Fibroblast of lung (primary cell): ENCODE measurements around the gene DDX39B. TPM values are rescaled to one million over a fixed set of nuclear protein-coding genes. Genes with fewer than 3 reads are reported as not detected.
"Not testable (repeated sequence)": the region's sequence is repeated elsewhere in the genome, so short reads cannot be mapped to it uniquely, and the experiment has no call there.

Experiments
- DNase-seq, 2 donors: peaks; one replicate each; pipeline versions ENCODE4 v3.0.0 to v3.0.0-alpha.2; 2010; ENCODE audit warnings: low read depth in 2 of 2
- H2AFZ ChIP-seq: 2 replicates; pipeline ENCODE4 v1.5.1; 2012; ENCODE audit warnings: low read length, control low read depth, inconsistent platforms
- H3K27ac ChIP-seq: 2 replicates; pipeline ENCODE4 v1.5.1; 2011; ENCODE audit warnings: low read length, control low read depth; ENCODE audit not compliant: insufficient read depth
- H3K27me3 ChIP-seq: 2 replicates; pipeline ENCODE4 v1.5.1; 2011; ENCODE audit warnings: mild to moderate bottlenecking, low read length; ENCODE audit not compliant: control insufficient read depth, insufficient read depth
- H3K36me3 ChIP-seq: 2 replicates; pipeline ENCODE4 v1.5.1; 2011; ENCODE audit warnings: low read length; ENCODE audit not compliant: control insufficient read depth, insufficient read depth
- H3K4me1 ChIP-seq: 2 replicates; pipeline ENCODE4 v1.5.1; 2011; ENCODE audit warnings: low read length; ENCODE audit not compliant: control insufficient read depth, insufficient read depth; ENCODE audit errors: extremely low read depth
- H3K4me2 ChIP-seq: 2 replicates; pipeline ENCODE4 v1.5.1; 2011; ENCODE audit warnings: low read length, control low read depth; ENCODE audit not compliant: insufficient read depth; ENCODE audit errors: extremely low read depth
- H3K4me3 ChIP-seq, 4 experiments: fragments of 200-600 bp in 1 of 4; sonication (generic) in 1 of 4; replicated peaks in 1 of 4; 2 replicates each; pipeline ENCODE4 v1.5.1; 2011 to 2016; ENCODE audit warnings: low read length in 4 of 4, low read depth in 3 of 4, mild to moderate bottlenecking in 3 of 4, control low read depth in 2 of 4, inconsistent platforms in 1 of 4, mixed read lengths in 1 of 4; ENCODE audit not compliant: insufficient read depth in 1 of 4; ENCODE audit errors: control extremely low read depth in 1 of 4
- H3K79me2 ChIP-seq: 2 replicates; pipeline ENCODE4 v1.5.1; 2012; ENCODE audit warnings: mild to moderate bottlenecking, low read length, inconsistent platforms; ENCODE audit not compliant: control insufficient read depth, insufficient read depth
- H3K9ac ChIP-seq: 2 replicates; pipeline ENCODE4 v1.5.1; 2011; ENCODE audit warnings: mild to moderate bottlenecking, low read length, control low read depth; ENCODE audit not compliant: insufficient read depth
- H3K9me3 ChIP-seq: 2 replicates; pipeline ENCODE4 v1.5.1; 2012; ENCODE audit warnings: low read depth, low read length; ENCODE audit not compliant: control insufficient read depth, insufficient read depth
- H4K20me1 ChIP-seq: 2 replicates; pipeline ENCODE4 v1.5.1; 2011; ENCODE audit warnings: low read length; ENCODE audit not compliant: control insufficient read depth, insufficient read depth; ENCODE audit errors: extremely low read depth
- EZH2 ChIP-seq: IDR thresholded peaks from 2 replicates; pipeline ENCODE4 v1.5.1; 2012; ENCODE audit warnings: low read length, control low read depth, mild to moderate bottlenecking; ENCODE audit errors: missing control alignments
- polyA minus RNA-seq: library from RNA; depleted of rRNA, polyadenylated mRNA; stranded (reverse); fragments of >200 nt; gene quantifications from 2 replicates; pipeline ENCODE4 v1.2.3, GENCODE V29; 2011; ENCODE audit warnings: low replicate concordance
- polyA plus RNA-seq, 2 donors: library from polyadenylated mRNA; depleted of rRNA in 1 of 2; stranded (reverse) in 1 of 2; unstranded in 1 of 2; fragments of >200 nt; gene quantifications; 2 replicates each; pipeline ENCODE4 v1.2.1, GENCODE V29; 2011 to 2012; ENCODE audit warnings: missing spikeins in 1 of 2
- total RNA-seq: library from RNA; depleted of rRNA; stranded (reverse); fragments of >200 nt; gene quantifications from 2 replicates; pipeline ENCODE4 v1.2.1, GENCODE V29; 2014
- TF ChIP-seq, protein P1 (sequence below), 2 donors: IDR thresholded peaks in 1 of 2; conservative IDR thresholded peaks in 1 of 2; 1 replicate in 1 of 2; 2 replicates in 1 of 2; pipeline ENCODE4 v1.5.1; 2011 to 2012; ENCODE audit warnings: low read length in 2 of 2, control low read depth in 1 of 2, inconsistent platforms in 1 of 2, low read depth in 1 of 2, mild to moderate bottlenecking in 1 of 2

The DDX39B gene
- 192 and 370 TPM in 2 replicates for total RNA-seq
- polyA plus RNA-seq, result 323 and 410 TPM in 2 replicates
- polyA plus RNA-seq (2012), result 257 and 260 TPM in 2 replicates
- 667 and 956 TPM in 2 replicates for polyA minus RNA-seq

DNA sequence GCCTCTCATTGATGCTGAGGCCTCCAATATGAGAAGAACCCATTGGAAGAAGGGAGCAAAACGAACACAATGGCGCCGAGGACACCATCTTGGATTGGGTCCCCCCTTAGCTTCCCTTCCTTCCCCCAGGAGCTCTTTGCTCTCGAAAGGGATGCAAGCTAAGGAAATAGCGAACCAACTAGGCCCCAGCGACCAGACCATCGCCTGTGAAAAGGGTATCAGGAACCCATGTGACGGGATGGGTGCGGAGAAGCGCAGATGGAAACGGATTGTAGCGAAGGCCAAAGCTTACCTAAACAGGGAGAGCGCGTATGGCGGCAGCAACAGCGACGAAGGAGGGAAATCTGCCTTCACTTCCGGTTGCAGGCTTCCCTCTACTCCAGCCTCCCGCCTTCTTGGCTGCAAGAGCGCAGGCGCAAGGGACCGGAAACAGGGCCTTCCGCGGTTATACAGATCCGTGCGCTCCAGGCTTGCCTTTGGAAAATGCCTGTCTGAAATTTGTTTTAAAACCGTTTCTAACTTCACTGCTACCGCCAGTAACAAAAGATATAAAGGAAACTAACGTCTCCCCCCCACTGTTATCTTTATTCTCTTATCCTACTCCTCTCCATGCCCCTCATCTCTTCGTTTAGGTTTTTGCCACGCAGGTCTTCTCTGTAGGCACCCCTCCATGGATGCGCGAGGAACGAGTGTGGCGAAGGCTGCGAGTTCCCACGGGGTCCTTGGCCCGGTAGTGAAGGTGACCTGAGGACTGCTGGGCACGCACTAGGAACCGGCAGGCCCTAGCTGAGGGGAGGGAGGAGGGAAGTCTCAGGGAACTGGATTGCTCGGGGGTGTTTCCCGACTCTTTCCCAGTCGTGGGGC, at the start of gene DDX39B:
Gene DDX39B, minus strand, starts transcription at position 346 of the 864 bp plus-strand sequence. CDS start 1,471 bp downstream, outside the sequence.
- H3K27me3 ChIP-seq, result no peaks in the 10 kb centered on the region
- H2AFZ ChIP-seq, result peak within 1 kb of the TSS; percentile 70
- TF ChIP-seq, protein P1, sequence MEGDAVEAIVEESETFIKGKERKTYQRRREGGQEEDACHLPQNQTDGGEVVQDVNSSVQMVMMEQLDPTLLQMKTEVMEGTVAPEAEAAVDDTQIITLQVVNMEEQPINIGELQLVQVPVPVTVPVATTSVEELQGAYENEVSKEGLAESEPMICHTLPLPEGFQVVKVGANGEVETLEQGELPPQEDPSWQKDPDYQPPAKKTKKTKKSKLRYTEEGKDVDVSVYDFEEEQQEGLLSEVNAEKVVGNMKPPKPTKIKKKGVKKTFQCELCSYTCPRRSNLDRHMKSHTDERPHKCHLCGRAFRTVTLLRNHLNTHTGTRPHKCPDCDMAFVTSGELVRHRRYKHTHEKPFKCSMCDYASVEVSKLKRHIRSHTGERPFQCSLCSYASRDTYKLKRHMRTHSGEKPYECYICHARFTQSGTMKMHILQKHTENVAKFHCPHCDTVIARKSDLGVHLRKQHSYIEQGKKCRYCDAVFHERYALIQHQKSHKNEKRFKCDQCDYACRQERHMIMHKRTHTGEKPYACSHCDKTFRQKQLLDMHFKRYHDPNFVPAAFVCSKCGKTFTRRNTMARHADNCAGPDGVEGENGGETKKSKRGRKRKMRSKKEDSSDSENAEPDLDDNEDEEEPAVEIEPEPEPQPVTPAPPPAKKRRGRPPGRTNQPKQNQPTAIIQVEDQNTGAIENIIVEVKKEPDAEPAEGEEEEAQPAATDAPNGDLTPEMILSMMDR (conservative IDR thresholded peaks at IDR 0.05 in 1 of 2, IDR thresholded peaks at IDR 0.05 in 1 of 2; ENCODE audit: low read depth in 1 of 2, low read length in 2 of 2), result no peak
- no peak for TF ChIP-seq EZH2
- H3K27ac ChIP-seq, result peak within 1 kb of the TSS; percentile 96
- H3K36me3 ChIP-seq, result peaks cover 12% of the 10 kb centered on the region
- H3K9me3 ChIP-seq, result no peaks in the 10 kb centered on the region
- H3K4me2 ChIP-seq, result peak within 1 kb of the TSS; percentile 97
- DNase-seq, result peak; percentile 96 to 99
- peaks cover 49% of the 10 kb centered on the region for H3K79me2 ChIP-seq
- H3K4me1 ChIP-seq, result peaks cover 7% of the 10 kb centered on the region
- peak within 1 kb of the TSS; percentile 82 for H3K9ac ChIP-seq
- peaks cover 1% of the 10 kb centered on the region for H4K20me1 ChIP-seq
- peak within 1 kb of the TSS; percentile 74 to 96 (median 88) for H3K4me3 ChIP-seq

DNA sequence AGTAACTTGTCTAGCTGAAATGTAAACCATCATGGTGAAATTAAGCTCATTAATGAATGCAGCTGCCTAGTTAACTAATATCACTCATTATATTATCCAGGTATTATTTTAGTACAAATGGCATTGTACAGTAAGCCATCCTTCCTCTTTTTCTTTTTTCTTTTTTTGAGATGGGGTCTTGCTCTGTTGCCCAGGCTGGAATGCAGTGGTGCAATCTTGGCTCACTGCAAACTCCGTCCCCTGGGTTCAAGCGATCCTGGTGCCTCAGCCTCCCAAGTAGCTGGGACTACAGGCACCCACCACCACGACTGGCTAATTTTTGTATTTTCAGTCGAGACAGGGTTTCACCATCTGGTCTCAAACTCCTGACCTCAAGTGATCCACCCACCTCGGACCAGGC, 48.9 kb upstream of the DDX39B start:
- not testable (repeated sequence) for H3K4me3 ChIP-seq, DNase-seq, H3K79me2 ChIP-seq, H3K4me1 ChIP-seq, H3K4me2 ChIP-seq, H4K20me1 ChIP-seq, H3K27me3 ChIP-seq, H2AFZ ChIP-seq, H3K9ac ChIP-seq, H3K27ac ChIP-seq, H3K9me3 ChIP-seq, H3K36me3 ChIP-seq

DNA sequence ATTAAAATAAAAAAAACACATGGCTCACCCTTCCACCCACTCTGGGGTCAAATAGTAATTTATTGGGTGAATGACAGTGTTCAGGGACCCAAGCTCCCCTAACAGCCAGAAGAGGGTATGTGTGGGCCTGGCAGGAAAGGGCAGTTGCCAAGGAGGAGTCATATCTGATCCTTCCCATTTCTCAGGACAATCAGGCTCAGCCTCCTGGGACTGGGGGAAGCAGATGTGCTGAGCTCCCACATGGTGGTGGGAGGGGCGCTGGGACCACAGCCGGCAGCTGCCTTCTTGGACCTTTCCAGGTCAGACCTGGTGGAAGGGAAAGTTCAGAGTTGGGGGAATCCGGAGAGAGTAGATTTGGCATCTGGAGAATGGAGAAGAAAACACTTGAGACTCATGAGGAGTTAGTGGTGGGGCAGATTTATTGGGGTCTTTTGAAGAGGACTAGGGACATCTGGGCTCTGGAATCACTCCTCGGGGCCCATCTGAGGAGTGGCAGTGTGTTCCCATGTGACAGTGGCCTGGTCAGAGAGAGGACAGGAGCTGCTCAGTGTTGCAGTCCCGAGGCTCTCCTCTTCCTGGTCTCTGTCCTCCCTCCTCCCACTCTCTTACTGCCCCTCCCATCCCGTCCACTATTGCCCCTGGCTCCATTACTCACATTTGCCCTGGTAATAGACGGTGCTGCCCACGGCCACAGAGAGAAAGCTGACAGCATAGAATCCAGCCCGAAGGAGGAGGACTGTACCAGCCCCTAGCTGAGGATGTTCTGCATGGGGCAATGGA, 47.3 kb upstream of the DDX39B start:
- Histone ChIP-seq H3K27me3 (peaks cover 2% of the 10 kb centered on the region), H3K27ac (no peak overlapping the region), H3K4me1 (no peaks in the 10 kb centered on the region), H3K9me3 (no peaks in the 10 kb centered on the region), H3K79me2 (no peaks in the 10 kb centered on the region), H3K4me2 (no peak overlapping the region), H3K4me3 (no peak overlapping the region), H2AFZ (no peak overlapping the region), H3K36me3 (no peaks in the 10 kb centered on the region), H4K20me1 (no peaks in the 10 kb centered on the region), H3K9ac (no peak overlapping the region)
- TF ChIP-seq, protein P1 (conservative IDR thresholded peaks at IDR 0.05 in 1 of 2, IDR thresholded peaks at IDR 0.05 in 1 of 2; ENCODE audit: low read depth in 1 of 2, low read length in 2 of 2), result no peak
- no peak for TF ChIP-seq EZH2
- DNase-seq, result no peak
